ENCODE measurements around the gene PIGM.

- TF ChIP-seq CTCF (IDR thresholded peaks at IDR 0.05) (no peak), POLR2A (IDR thresholded peaks at IDR 0.05) (no peak)
Measured at GRCh38 chr1:160049101-160049500, 17.3 kb upstream of the PIGM start.
